ENCODE results near the gene CHN2. TPM values are rescaled to one million over a fixed set of nuclear protein-coding genes. Genes with fewer than 3 reads are reported as not detected.

The CHN2 gene
- total RNA-seq, 1 experiment from 2014 or later: 7.7 TPM

DNA sequence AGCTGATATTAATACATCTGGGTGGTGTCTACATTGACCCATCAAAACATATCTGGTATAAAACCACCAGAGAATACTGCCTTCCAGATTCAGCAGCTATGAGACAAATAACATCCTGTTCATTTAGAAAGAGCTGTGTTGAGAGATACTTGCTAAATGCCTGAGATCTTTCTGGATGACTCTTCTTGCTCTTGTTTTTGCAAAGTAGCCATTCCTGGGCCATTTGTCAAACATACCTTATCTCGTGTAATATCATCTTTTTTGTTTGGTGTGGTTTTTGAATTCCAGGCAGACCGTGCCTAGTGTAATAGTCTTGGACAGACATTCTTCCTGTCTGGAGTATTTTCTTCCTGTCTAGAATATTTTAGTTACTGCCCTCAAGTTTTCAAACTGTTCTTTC is 294.4 kb downstream of the CHN2 start:
- Histone ChIP-seq H3K4me1 (ENCODE audit: insufficient read depth, low read length) (peaks cover 13% of the 10 kb centered on the region), H3K79me2 (ENCODE audit: low read length) (no peaks in the 10 kb centered on the region), H3K27me3 (ENCODE audit: low read length) (no peaks in the 10 kb centered on the region), H3K9ac (ENCODE audit: low read length) (no peak overlapping the region), H3K36me3 (ENCODE audit: low read depth, low read length) (no peaks in the 10 kb centered on the region), H2AFZ (ENCODE audit: low read length) (no peak overlapping the region), H3K4me2 (ENCODE audit: low read length) (peak overlapping the region; percentile 21; the same call in 1 of the 2 replicates), H3K4me3 (ENCODE audit: low read length) (no peak overlapping the region), H4K20me1 (ENCODE audit: low read length) (no peaks in the 10 kb centered on the region), H3F3A (ENCODE audit: low read length, unreplicated experiment) (no peaks in the 10 kb centered on the region), H3K27ac (ENCODE audit: low read length) (no peak overlapping the region), H3K9me3 (ENCODE audit: low read length) (no peaks in the 10 kb centered on the region), H3K9me2 (replicated peaks; ENCODE audit: low read length) (no peaks in the 10 kb centered on the region)
- DNase-seq (peak; percentile 60), ATAC-seq (peak; percentile 40)
- TF ChIP-seq, protein P1, sequence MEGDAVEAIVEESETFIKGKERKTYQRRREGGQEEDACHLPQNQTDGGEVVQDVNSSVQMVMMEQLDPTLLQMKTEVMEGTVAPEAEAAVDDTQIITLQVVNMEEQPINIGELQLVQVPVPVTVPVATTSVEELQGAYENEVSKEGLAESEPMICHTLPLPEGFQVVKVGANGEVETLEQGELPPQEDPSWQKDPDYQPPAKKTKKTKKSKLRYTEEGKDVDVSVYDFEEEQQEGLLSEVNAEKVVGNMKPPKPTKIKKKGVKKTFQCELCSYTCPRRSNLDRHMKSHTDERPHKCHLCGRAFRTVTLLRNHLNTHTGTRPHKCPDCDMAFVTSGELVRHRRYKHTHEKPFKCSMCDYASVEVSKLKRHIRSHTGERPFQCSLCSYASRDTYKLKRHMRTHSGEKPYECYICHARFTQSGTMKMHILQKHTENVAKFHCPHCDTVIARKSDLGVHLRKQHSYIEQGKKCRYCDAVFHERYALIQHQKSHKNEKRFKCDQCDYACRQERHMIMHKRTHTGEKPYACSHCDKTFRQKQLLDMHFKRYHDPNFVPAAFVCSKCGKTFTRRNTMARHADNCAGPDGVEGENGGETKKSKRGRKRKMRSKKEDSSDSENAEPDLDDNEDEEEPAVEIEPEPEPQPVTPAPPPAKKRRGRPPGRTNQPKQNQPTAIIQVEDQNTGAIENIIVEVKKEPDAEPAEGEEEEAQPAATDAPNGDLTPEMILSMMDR (conservative IDR thresholded peaks at IDR 0.05; ENCODE audit: low read depth, low read length): no peak
- TF ChIP-seq EZH2phosphoT487 (IDR thresholded peaks at IDR 0.05; ENCODE audit: borderline replicate concordance, low read length) (no peak), EZH2 (IDR thresholded peaks at IDR 0.05; ENCODE audit: low read length, unreplicated experiment) (no peak)
- intact Hi-C loops (cut with micrococcal nuclease): no loop called here
- no TSS peak for BruUV-seq (replicated peaks)
- ChIA-PET CTCF (no interaction called here), POLR2A (ENCODE audit: unreplicated experiment) (no interaction called here)

DNA sequence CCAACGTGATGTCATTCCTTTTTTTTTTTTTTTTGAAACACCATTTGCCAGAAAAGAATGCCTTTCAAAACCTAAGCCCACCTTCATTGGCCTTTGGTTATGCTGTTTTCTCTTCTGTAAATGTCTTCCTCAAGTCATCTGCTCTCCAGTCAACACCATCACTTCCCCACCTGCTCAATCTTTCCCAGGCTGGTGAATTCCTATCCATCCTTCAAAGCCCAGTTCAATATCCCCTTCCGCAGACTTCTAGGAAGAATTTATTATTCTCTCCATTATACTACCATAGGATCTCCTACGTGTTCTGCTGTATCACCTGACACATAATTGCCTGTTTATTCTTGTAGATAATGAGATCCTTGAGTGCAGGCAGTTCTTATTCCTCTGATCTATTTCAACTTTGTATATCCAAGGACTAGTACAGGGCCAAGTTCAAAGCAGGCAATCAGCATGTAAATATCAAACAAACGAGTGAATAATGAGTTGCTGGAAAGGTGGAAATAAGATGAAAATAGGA is 295.6 kb downstream of the CHN2 start:
- no peak overlapping the region for H3K9ac ChIP-seq (ENCODE audit: low read length)
- peaks cover 13% of the 10 kb centered on the region for H3K4me1 ChIP-seq (ENCODE audit: insufficient read depth, low read length)
- H2AFZ ChIP-seq (ENCODE audit: low read length): no peak overlapping the region
- H3K4me2 ChIP-seq (ENCODE audit: low read length): no peak overlapping the region
- no peak for DNase-seq
- TF ChIP-seq EZH2 (IDR thresholded peaks at IDR 0.05; ENCODE audit: low read length, unreplicated experiment) (no peak), EZH2phosphoT487 (IDR thresholded peaks at IDR 0.05; ENCODE audit: borderline replicate concordance, low read length) (no peak)
- TF ChIP-seq, protein P1 (conservative IDR thresholded peaks at IDR 0.05; ENCODE audit: low read depth, low read length): no peak
- intact Hi-C loops (cut with micrococcal nuclease): no loop called here
- no peaks in the 10 kb centered on the region for H3K36me3 ChIP-seq (ENCODE audit: low read depth, low read length)
- no peak overlapping the region for H3K27ac ChIP-seq (ENCODE audit: low read length)
- BruUV-seq (replicated peaks): no TSS peak
- no peaks in the 10 kb centered on the region for H3K9me2 ChIP-seq (replicated peaks; ENCODE audit: low read length)
- no peaks in the 10 kb centered on the region for H3K79me2 ChIP-seq (ENCODE audit: low read length)
- no peak for ATAC-seq
- H3K4me3 ChIP-seq (ENCODE audit: low read length): no peak overlapping the region
- no peaks in the 10 kb centered on the region for H3K9me3 ChIP-seq (ENCODE audit: low read length)
- H3K27me3 ChIP-seq (ENCODE audit: low read length): no peaks in the 10 kb centered on the region
- ChIA-PET CTCF (no interaction called here), POLR2A (ENCODE audit: unreplicated experiment) (no interaction called here)
- H4K20me1 ChIP-seq (ENCODE audit: low read length): no peaks in the 10 kb centered on the region
- no peaks in the 10 kb centered on the region for H3F3A ChIP-seq (ENCODE audit: low read length, unreplicated experiment)

DNA sequence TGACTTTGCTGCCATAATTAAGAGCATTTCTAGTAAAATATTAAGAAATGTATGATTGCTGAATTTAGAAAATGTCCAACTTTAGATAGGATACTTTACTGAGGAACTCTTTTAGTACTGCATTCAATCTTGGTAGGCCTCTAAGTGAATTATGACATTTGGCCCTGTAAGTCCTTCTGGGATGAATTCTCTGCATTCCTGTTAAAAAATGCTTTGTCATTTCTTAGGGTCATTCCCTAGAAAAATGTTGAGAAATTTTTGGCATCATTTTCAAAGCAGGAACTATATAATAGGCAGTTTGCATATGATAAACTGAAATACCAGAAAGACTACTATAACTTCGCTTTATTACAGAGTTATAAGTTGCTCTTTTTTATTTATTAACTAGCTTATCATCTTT is 299.8 kb downstream of the CHN2 start:
- Histone ChIP-seq H3K9ac (ENCODE audit: low read length) (no peak overlapping the region), H3K4me3 (ENCODE audit: low read length) (no peak overlapping the region), H3K79me2 (ENCODE audit: low read length) (no peaks in the 10 kb centered on the region), H3K27me3 (ENCODE audit: low read length) (no peaks in the 10 kb centered on the region), H2AFZ (ENCODE audit: low read length) (no peak overlapping the region), H3K27ac (ENCODE audit: low read length) (no peak overlapping the region), H3K9me2 (replicated peaks; ENCODE audit: low read length) (no peaks in the 10 kb centered on the region), H3K9me3 (ENCODE audit: low read length) (no peaks in the 10 kb centered on the region), H3K4me2 (ENCODE audit: low read length) (no peak overlapping the region), H3K4me1 (ENCODE audit: insufficient read depth, low read length) (peaks cover 3% of the 10 kb centered on the region; the same call in 1 of the 2 replicates), H3K36me3 (ENCODE audit: low read depth, low read length) (no peaks in the 10 kb centered on the region), H4K20me1 (ENCODE audit: low read length) (no peaks in the 10 kb centered on the region), H3F3A (ENCODE audit: low read length, unreplicated experiment) (no peaks in the 10 kb centered on the region)
- intact Hi-C loops (cut with micrococcal nuclease): no loop called here
- no peak for TF ChIP-seq EZH2phosphoT487 (IDR thresholded peaks at IDR 0.05; ENCODE audit: borderline replicate concordance, low read length)
- TF ChIP-seq, protein P1 (conservative IDR thresholded peaks at IDR 0.05; ENCODE audit: low read depth, low read length): no peak
- peak; percentile 25 for DNase-seq
- ChIA-PET POLR2A (ENCODE audit: unreplicated experiment) (no interaction called here), CTCF (no interaction called here)
- BruUV-seq (replicated peaks): no TSS peak
- no peak for ATAC-seq
